Endothelial cell (in vitro differentiated cells): ENCODE results near the gene MYO15B. TPM values are rescaled to one million over a fixed set of nuclear protein-coding genes. Genes with fewer than 3 reads are reported as not detected.
A peak's percentile ranks its signal among the peaks of the same experiment; 100 is the strongest.

Source experiments
- DNase-seq: peaks from one replicate; pipeline ENCODE4 v3.0.0; 2021; ENCODE audit warnings: low spot score
- H3K27ac Mint-ChIP-seq: one replicate; pipeline ENCODE4 v1.8.0; 2021; ENCODE audit warnings: mixed read lengths, inconsistent platforms; ENCODE audit not compliant: unreplicated experiment
- H3K27me3 Mint-ChIP-seq: one replicate; pipeline ENCODE4 v1.8.0; 2021; ENCODE audit warnings: mild to moderate bottlenecking, moderate library complexity, mixed read lengths, inconsistent platforms; ENCODE audit not compliant: unreplicated experiment
- H3K36me3 Mint-ChIP-seq: one replicate; pipeline ENCODE4 v1.8.0; 2021; ENCODE audit warnings: mild to moderate bottlenecking, low read depth, mixed read lengths, inconsistent platforms; ENCODE audit not compliant: unreplicated experiment
- H3K4me1 Mint-ChIP-seq: one replicate; pipeline ENCODE4 v1.8.0; 2021; ENCODE audit warnings: mild to moderate bottlenecking, mixed read lengths, inconsistent platforms; ENCODE audit not compliant: unreplicated experiment
- H3K4me3 Mint-ChIP-seq: one replicate; pipeline ENCODE4 v1.8.0; 2021; ENCODE audit warnings: mild to moderate bottlenecking, mixed read lengths, inconsistent platforms; ENCODE audit not compliant: unreplicated experiment
- H3K9me3 Mint-ChIP-seq: one replicate; pipeline ENCODE4 v1.8.0; 2021; ENCODE audit warnings: mixed read lengths, inconsistent platforms; ENCODE audit not compliant: unreplicated experiment
- total RNA-seq: library from RNA; stranded (reverse); fragmentation: NEBNext Ultra II Directional; extraction: Animal tissue kit (Norgen Biotek cat#: 25700); gene quantifications from one replicate; pipeline ENCODE4 v1.2.1, GENCODE V29; 2021; ENCODE audit not compliant: unreplicated experiment
- TF ChIP-seq, protein P1 (sequence below): fragments of 200-600 bp; sonication (generic); IDR thresholded peaks from one replicate; pipeline ENCODE4 v1.5.0; 2021; ENCODE audit warnings: antibody characterized with exemption; ENCODE audit not compliant: unreplicated experiment

Gene MYO15B
- total RNA-seq, 1 donor from 2014 or later = 224 TPM

DNA sequence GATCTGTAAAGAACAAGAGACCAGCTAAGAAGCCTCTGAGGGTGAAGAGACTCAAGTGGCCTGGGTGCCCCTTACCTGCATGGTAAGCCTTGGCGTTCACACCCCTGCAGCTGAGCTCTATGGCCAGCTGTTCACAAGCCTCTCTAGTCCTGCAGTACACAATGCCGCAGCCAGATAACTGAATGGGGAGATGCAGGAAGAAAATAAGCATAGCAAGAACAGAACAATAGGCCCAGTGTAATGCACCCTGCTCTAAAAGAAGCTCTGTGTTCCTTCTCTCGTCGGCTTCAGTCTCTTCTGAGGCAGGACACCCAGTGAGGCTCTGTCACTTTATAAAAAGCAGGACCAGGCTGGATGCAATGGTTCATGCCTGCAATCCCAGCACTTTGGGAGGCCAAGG is 73.9 kb downstream of the MYO15B start:
- Mint-ChIP-seq H3K36me3 (peaks cover 11% of the 10 kb centered on the region), H3K4me3 (no peak overlapping the region), H3K4me1 (peaks cover 23% of the 10 kb centered on the region), H3K9me3 (no peaks in the 10 kb centered on the region), H3K27me3 (peaks cover 1% of the 10 kb centered on the region), H3K27ac (no peak overlapping the region)
- no peak for DNase-seq
- TF ChIP-seq, protein P1, sequence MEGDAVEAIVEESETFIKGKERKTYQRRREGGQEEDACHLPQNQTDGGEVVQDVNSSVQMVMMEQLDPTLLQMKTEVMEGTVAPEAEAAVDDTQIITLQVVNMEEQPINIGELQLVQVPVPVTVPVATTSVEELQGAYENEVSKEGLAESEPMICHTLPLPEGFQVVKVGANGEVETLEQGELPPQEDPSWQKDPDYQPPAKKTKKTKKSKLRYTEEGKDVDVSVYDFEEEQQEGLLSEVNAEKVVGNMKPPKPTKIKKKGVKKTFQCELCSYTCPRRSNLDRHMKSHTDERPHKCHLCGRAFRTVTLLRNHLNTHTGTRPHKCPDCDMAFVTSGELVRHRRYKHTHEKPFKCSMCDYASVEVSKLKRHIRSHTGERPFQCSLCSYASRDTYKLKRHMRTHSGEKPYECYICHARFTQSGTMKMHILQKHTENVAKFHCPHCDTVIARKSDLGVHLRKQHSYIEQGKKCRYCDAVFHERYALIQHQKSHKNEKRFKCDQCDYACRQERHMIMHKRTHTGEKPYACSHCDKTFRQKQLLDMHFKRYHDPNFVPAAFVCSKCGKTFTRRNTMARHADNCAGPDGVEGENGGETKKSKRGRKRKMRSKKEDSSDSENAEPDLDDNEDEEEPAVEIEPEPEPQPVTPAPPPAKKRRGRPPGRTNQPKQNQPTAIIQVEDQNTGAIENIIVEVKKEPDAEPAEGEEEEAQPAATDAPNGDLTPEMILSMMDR = no peak

DNA sequence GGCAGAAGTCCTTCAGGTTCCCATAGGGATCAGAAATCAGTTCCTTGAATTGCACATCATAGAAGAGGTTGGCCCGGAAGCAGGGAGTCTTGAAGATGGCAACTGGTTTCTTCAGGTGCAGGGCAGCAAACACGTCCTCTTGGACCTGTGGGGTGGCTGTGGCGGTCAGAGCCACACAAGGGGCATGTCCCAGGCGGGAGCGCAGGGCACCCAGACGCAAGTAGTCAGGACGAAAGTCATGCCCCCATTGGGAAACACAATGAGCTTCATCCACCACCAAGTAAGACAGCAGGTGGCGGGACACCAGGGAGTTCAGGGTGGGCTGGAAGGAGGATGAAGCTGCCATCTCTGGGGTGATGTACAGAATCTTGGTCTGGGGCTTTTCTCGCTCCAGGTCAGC is 74.9 kb downstream of the MYO15B start:
- no peaks in the 10 kb centered on the region for H3K9me3 Mint-ChIP-seq
- no peak for DNase-seq
- H3K4me1 Mint-ChIP-seq = peaks cover 23% of the 10 kb centered on the region
- TF ChIP-seq, protein P1 = no peak
- peak overlapping the region; percentile 47 for H3K4me3 Mint-ChIP-seq
- H3K27ac Mint-ChIP-seq = peak overlapping the region; percentile 94
- H3K36me3 Mint-ChIP-seq = peaks cover 4% of the 10 kb centered on the region
- H3K27me3 Mint-ChIP-seq = peaks cover 1% of the 10 kb centered on the region

DNA sequence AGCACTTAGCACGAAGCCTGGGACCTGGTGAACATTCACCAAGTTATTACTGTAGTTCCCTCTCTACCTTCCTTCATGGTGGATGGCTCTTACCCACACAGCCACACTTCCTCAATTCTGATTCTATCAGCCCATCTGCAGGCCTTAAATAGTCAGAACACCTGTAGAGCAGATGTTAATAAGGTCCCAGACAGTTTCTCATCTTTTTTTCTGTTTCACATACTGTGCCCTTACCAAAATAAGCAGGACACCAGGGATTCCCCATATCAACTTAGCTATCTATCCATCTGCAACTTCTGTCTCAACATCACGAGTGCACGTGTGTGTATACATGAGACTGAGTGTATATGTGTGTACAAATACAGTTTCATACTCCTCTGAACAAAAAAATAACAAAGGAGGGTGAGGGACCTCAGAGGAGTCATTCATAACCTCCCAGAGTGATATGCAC is 76.5 kb downstream of the MYO15B start:
- no peak overlapping the region for H3K27ac Mint-ChIP-seq
- DNase-seq = no peak
- H3K36me3 Mint-ChIP-seq = peaks cover 4% of the 10 kb centered on the region
- TF ChIP-seq, protein P1 = no peak
- H3K27me3 Mint-ChIP-seq = peaks cover 1% of the 10 kb centered on the region
- no peaks in the 10 kb centered on the region for H3K9me3 Mint-ChIP-seq
- H3K4me1 Mint-ChIP-seq = peaks cover 29% of the 10 kb centered on the region
- peak overlapping the region; percentile 75 for H3K4me3 Mint-ChIP-seq

DNA sequence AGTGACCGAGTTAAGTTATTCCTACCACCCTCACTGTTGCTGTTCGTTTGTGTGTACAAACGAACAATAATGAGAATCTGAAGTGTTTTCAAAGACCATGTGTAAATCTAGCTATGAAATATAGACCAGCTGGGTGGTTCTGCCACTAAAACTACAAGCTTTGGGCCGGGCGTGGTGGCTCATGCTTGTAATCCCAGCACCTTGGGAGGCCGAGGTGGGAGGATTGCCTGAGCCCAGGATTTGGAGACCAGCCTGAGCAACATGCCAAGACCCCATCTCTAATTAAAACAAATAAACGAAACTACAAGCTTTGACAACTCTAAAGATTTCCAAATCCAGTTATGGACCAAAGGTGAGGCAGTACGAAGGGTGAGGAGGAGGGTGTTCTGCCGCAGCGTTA is 78.4 kb downstream of the MYO15B start:
- Mint-ChIP-seq H3K27ac (no peak overlapping the region), H3K4me3 (peak overlapping the region; percentile 74), H3K4me1 (peaks cover 29% of the 10 kb centered on the region), H3K36me3 (peaks cover 15% of the 10 kb centered on the region), H3K27me3 (peaks cover 1% of the 10 kb centered on the region), H3K9me3 (no peaks in the 10 kb centered on the region)
- TF ChIP-seq, protein P1 = no peak
- DNase-seq = no peak

DNA sequence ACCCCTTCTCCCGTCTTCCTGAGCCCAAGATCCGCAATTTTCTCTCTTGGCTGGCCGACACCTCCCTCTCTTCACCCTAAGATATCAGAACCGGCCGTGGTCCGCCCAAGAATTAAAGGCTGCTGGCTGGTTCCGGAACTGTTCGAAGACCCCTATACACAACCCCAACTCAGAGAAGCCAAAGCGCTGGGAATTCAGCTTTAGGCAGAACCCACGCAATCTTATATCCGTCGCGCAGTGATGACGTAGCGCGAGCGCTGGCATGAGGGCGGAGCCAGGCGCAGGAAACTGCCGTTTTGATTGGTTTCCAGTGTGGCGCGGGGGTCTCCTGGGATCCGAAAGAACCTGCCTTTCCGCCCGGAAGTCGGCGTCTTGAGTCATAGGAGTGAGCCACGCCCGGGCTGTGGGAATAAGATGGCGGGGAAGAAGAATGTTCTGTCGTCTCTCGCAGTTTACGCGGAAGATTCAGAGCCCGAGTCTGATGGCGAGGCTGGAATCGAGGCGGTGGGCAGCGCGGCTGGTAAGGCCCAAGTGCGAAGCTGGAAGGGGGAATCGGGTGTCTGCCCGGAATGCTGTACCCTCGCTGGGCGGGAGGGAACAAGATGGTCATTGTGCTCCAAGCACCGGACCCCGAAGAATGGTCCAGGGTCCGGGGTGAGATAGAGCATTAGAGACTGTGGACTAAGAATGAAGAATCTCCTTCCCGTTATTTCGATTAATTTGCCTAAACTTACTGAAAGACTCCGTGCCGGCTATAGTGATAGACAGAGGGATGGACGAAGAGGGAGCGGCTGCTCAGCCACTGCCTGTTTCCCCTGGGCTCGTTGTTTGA is 79.6 kb downstream of the MYO15B start, which contains the start of the genes RECQL5 and SAP30BP:
RECQL5 (minus strand) TSS at position 196 of the 832 bp plus-strand sequence. CDS start 597 bp downstream, outside the sequence.
SAP30BP (plus strand) TSS at position 380 of the 832 bp plus-strand sequence; CDS start at position 415, 35 bp downstream.
- H3K4me1 Mint-ChIP-seq = peaks cover 22% of the 10 kb centered on the region
- DNase-seq = peak; percentile 98
- peak within 1 kb of the TSS; percentile 74 for H3K4me3 Mint-ChIP-seq
- H3K36me3 Mint-ChIP-seq = peaks cover 15% of the 10 kb centered on the region
- peak within 1 kb of the TSS; percentile 74 for H3K27ac Mint-ChIP-seq
- TF ChIP-seq, protein P1 = no peak
- peaks cover 1% of the 10 kb centered on the region for H3K27me3 Mint-ChIP-seq
- H3K9me3 Mint-ChIP-seq = no peaks in the 10 kb centered on the region
